ENCODE results near the gene SEMA3A.

DNA sequence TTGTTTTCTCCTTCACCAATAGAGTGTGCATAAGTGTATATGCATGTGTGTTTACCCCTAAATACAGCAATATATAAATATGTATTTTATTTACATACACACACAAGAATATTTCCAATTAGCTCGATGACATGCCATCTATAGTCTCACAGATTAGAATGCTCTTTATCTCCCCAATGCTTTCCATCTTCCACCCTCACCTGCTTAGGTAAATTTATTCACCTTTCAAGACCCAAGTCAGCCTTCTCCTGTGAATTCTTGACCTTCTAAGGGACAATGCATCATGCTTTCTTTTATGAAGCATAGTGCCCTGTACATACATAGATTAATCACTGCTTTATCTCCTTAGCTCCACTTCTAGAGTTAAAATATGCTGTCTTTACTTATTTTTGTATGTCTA lies 49.7 kb downstream of the SEMA3A start:
- TF ChIP-seq, protein P1, sequence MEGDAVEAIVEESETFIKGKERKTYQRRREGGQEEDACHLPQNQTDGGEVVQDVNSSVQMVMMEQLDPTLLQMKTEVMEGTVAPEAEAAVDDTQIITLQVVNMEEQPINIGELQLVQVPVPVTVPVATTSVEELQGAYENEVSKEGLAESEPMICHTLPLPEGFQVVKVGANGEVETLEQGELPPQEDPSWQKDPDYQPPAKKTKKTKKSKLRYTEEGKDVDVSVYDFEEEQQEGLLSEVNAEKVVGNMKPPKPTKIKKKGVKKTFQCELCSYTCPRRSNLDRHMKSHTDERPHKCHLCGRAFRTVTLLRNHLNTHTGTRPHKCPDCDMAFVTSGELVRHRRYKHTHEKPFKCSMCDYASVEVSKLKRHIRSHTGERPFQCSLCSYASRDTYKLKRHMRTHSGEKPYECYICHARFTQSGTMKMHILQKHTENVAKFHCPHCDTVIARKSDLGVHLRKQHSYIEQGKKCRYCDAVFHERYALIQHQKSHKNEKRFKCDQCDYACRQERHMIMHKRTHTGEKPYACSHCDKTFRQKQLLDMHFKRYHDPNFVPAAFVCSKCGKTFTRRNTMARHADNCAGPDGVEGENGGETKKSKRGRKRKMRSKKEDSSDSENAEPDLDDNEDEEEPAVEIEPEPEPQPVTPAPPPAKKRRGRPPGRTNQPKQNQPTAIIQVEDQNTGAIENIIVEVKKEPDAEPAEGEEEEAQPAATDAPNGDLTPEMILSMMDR (IDR thresholded peaks at IDR 0.05; ENCODE audit: insufficient read depth, low read length, poor library complexity, severe bottlenecking): no peak
- no peak for TF ChIP-seq EZH2phosphoT487 (conservative IDR thresholded peaks at IDR 0.05; ENCODE audit: low read length)

All from SU-DHL-6 (cell line).